GM21737 (cell line): ENCODE measurements around the gene TERT.
"Not testable (repeated sequence)": the region's sequence is repeated elsewhere in the genome, so short reads cannot be mapped to it uniquely, and the experiment has no call there.

Experiments used
- ATAC-seq: cut with Tn5 transposase; IDR thresholded peaks from one replicate; pipeline ENCODE4 v1.9.1; 2021; ENCODE audit warnings: mild to moderate bottlenecking, moderate library complexity; ENCODE audit not compliant: unreplicated experiment

The TERT gene

DNA sequence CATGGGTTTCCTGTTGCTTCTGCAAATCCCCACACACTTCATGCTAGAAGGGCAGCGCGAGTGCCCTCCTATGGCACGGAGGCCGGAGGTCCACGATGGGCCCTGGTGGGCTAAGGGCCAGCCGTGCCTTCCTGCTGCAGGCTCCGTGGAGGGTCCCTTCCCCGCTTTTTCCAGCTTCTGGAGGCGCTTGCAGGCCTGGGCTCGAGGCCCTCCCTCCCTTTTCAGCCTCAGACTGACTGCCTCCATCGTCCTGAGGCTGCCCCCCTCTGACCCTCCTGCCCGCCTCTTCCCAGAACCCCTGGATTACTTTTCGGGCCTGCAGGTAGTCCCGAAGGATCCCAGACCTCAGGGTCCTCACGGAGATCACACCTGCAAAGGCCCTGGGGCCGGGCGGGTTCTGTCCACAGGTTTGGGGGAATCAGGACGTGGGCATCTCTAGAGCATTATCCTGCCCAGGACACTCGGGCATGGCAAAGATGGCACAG lies 3.2 kb upstream of the TERT start:
- ATAC-seq: no peak

DNA sequence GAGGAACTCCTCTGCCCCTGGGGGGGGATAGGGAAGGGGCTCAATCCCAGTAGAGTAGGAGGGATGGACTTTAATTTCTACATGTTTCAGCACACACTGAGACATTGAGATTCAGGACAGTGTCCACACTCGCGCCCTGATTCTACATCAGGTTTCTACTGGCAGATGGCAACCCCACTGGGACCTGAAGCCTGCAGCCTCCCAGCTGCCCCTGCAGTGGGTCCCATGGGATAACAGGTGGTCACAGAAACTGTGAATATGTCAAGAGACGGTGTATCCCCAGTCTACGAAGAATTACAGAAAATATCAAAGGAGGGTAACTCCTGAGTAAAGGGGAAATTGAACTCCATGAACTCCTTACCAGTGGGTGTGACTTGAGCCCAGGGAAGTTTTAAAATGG lies 2.4 kb upstream of the TERT start:
- no peak for ATAC-seq

DNA sequence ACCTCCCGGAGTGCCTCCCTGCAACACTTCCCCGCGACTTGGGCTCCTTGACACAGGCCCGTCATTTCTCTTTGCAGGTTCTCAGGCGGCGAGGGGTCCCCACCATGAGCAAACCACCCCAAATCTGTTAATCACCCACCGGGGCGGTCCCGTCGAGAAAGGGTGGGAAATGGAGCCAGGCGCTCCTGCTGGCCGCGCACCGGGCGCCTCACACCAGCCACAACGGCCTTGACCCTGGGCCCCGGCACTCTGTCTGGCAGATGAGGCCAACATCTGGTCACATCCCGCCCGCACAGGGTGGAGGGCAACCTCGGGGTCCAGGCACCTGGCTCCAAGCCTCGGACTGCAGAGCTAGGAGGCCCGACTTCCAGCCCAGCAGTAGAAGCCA lies 776 bp upstream of the TERT start:
- no peak for ATAC-seq

DNA sequence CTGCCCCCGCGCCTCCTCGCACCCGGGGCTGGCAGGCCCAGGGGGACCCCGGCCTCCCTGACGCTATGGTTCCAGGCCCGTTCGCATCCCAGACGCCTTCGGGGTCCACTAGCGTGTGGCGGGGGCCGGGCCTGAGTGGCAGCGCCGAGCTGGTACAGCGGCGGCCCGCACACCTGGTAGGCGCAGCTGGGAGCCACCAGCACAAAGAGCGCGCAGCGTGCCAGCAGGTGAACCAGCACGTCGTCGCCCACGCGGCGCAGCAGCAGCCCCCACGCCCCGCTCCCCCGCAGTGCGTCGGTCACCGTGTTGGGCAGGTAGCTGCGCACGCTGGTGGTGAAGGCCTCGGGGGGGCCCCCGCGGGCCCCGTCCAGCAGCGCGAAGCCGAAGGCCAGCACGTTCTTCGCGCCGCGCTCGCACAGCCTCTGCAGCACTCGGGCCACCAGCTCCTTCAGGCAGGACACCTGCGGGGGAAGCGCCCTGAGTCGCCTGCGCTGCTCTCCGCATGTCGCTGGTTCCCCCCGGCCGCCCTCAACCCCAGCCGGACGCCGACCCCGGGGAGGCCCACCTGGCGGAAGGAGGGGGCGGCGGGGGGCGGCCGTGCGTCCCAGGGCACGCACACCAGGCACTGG lies 548 bp downstream of the TERT start:
- ATAC-seq: no peak

DNA sequence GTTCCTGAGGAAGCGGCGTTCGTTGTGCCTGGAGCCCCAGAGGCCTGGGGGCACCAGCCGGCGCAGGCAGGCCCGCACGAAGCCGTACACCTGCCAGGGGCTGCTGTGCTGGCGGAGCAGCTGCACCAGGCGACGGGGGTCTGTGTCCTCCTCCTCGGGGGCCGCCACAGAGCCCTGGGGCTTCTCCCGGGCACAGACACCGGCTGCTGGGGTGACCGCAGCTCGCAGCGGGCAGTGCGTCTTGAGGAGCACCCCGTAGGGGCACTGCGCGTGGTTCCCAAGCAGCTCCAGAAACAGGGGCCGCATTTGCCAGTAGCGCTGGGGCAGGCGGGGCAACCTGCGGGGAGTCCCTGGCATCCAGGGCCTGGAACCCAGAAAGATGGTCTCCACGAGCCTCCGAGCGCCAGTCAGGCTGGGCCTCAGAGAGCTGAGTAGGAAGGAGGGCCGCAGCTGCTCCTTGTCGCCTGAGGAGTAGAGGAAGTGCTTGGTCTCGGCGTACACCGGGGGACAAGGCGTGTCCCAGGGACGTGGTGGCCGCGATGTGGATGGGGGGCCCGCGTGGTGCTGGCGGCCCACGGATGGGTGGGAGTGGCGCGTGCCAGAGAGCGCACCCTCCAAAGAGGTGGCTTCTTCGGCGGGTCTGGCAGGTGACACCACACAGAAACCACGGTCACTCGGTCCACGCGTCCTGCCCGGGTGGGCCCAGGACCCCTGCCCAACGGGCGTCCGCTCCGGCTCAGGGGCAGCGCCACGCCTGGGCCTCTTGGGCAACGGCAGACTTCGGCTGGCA lies 1.3 kb downstream of the TERT start:
- no peak for ATAC-seq

DNA sequence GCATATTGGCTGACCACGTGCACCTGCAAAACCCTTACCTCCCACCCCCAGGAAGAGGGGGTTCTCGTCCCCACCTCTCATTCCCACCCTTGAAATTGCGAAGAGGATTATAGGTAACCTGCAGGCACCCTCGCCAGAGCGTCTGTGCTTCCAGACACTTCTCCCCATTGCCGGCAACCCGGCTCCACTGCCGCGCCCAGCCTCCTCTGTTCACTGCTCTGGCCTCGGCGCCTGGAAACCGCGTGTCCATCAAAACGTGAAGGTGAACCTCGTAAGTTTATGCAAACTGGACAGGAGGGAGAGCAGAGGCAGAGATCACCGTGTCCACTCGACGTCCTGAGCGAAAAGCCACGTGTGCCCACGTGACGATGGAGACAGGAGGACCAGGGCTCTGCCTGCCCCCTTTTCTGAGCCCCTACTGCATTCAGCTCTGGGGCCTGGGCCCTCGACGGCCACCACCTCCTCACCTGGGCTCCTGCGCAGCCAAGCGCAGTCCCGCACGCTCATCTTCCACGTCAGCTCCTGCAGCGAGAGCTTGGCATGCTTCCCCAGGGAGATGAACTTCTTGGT lies 1.9 kb downstream of the TERT start:
- ATAC-seq: no peak

DNA sequence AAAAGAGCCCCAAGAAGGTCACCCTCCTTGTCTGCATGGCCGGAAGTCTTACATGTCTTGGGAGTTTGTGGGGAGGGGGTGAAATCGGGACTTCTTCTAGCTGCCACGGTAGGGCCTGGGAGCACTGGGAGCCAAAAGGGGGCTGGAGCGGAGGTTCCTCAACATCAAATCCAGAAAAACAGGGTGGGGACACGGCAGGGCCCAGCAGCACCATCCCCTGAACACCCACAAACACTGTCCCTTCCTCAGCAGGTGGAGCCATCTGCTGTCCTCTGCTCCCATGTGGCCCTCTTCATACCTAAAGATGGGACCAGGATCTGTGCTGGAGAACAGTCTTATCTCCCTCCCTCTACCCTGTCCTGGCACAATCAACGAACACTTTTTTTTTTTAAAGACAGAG lies 2.7 kb downstream of the TERT start:
- ATAC-seq: no peak

DNA sequence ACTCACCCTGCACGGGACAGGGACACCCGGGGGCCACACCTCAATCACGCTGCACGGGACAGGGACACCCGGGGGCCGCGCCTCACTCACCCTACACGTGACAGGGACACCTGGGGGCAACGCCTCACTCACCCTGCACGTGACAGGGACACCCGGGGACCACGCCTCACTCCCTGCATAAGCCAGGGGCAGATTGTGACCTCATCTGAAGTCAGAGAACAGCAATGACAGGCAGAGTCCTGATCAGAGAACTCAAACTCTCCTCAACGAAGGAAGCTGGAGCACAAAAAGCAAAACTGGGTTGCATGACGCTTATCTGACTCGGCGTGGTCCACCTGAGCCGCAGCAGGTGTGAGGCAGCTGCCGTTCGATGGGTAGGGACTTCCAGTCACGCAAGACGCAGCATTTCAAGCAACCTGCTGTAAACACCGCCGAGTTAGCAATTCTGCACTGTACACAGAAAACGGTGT lies 3.2 kb downstream of the TERT start:
- no peak for ATAC-seq

DNA sequence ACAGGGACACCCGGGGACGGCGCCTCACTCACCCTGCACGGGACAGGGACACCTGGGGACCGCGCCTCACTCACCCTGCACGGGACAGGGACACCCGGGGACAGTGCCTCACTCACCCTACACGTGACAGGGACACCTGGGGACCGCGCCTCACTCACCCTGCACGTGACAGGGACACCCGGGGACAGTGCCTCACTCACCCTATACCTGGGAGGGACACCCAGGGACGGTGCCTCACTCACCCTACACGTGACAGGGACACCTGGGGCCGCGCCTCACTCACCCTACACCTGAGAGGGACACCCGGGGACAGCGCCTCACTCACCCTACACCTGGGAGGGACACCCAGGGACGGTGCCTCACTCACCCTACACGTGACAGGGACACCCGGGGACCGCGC lies 3.9 kb downstream of the TERT start:
- ATAC-seq: not testable (repeated sequence)

DNA sequence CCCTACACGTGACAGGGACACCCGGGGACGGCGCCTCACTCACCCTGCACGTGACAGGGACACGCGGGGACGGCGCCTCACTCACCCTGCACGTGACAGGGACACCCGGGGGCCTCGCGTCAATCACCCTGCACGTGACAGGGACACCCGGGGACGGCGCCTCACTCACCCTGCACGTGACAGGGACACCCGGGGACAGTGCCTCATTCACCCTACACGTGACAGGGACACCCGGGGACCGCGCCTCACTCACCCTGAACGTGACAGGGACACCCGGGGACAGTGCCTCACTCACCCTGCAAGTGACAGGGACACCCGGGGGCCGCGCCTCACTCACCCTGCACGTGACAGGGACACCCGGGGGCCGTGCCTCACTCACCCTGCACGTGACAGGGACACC lies 5.3 kb downstream of the TERT start:
- not testable (repeated sequence) for ATAC-seq

DNA sequence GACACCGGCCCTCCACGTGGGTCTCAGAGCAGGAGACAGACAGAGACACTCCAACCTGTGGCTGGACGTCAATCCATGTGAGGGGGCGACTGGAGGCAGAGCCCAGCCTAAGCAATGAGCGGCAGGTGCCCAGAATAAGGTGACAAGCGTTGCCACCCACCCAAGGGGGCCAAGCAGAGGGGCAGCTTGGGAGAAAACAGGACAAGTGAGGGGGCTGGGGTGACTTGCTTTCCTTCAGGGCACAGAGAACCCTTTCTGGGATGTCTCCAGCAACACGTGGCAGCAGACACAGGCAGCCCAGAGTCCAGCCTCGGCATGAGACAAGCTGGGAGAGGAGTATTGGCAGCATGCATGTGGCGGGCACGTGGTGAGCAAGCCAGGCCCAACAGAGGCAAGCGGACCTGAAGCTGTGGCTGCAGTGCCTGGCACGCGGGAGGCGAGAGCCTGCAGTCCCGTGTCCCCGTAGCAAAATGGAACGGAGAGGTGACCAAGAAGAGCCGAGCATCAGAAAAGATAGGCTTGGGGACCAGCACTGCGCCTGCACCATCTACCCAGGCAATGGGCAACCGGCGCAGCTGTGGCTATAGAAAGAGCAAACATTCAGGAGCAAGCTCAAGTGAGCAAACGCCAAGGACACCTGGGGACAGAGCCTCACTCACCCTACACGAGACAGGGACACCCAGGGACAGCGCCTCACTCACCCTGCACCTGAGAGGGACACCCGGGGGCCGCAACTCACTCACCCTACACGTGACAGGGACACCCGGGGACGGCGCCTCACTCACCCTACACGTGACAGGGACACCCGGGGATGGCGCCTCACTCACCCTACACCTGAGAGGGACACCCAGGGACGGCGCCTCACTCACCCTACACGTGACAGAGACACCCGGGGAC lies 6.2 kb downstream of the TERT start:
- ATAC-seq: no peak

DNA sequence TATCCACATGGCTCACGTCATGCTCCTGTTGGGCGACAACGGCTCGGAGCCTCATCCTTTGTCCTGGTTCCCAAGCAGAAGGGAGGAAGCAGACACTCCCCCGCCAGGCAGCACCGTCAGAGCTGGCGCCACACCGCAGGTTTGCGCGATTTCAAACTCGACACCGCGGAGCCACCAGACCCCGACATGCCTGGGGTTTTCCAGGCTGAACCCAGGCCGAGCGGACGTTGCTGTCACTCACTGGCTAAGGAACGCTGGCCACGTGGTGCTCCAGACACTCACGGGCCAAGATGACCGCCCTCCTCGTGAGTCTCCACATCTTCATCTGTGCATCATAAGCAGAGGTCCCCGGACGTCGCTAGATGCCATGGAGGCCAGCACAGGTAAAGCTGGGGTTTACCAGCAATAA lies 9.0 kb downstream of the TERT start:
- ATAC-seq: no peak

DNA sequence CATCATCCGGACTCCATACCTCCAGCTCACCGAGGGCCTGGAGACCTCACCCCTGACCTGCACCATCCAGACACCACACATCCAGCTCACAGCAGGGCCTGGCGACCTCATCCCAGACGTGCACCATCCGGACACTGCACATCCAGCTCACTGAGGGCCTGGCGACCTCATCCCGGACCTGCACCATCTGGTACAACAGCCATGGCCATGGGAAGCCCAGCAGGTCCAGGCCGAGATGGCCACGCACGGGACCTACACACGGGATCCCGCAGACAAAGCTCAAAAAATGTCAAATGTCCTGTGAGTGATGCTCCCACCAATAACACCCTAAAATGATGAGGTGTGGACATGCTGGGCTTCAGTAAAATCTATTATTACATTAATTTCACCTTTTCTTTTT lies 9.7 kb downstream of the TERT start:
- no peak for ATAC-seq

DNA sequence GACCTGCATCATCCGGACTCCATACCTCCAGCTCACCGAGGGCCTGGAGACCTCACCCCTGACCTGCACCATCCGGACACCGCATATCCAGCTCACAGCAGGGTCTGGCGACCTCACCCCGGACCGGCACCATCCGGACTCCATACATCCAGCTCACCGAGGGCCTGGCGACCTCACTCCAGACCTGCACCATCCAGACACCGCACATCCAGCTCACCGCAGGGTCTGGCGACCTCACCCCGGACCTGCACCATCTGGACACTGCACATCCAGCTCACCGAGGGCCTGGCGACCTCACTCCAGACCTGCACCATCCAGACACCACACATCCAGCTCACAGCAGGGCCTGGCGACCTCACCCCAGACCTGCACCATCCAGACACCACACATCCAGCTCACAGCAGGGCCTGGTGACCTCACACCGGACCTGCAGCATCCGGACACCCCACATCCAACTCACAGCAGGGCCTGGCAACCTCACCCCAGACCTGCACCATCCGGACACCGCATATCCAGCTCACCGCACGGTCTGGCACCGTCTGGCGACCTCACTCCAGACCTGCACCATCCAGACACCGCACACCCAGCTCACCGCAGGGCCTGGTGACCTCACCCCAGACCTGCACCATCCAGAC lies 10.4 kb downstream of the TERT start:
- ATAC-seq: not testable (repeated sequence)

DNA sequence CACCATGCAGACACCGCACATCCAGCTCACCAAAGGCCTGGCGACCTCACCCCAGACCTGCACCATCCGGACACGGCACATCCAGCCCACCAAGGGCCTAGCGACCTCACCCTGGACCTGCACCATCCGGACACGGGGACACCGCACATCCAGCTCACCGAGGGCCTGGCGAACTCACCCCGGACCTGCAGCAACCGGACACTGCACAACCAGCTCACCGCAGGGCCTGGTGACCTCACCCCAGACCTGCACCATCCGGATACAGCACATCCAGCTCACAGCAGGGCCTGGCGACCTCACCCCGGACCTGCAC lies 11.2 kb downstream of the TERT start:
- not testable (repeated sequence) for ATAC-seq

DNA sequence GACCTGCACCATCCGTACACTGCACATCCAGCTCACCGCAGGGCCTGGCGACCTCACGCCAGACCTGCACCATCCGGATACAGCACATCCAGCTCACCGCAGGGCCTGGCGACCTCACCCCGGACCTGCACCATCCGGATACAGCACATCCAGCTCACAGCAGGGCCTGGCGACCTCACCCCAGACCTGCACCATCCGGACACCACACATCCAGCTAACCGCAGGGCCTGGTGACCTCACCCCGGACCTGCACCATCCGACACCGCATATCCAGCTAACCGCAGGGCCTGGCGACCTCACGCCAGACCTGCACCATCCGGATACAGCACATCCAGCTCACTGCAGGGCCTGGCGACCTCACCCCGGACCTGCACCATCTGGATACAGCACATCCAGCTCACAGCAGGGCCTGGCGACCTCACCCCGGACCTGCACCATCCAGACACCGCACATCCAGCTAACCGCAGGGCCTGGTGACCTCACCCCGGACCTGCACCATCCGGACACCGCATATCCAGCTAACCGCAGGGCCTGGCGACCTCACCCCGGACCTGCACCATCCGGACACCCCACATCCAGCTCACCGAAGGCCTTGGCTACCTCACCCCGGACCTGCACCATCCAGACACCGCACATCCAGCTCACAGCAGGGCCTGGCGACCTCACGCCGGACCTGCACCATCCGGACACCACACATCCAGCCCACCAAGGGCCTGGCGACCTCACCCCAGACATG lies 11.7 kb downstream of the TERT start:
- not testable (repeated sequence) for ATAC-seq

DNA sequence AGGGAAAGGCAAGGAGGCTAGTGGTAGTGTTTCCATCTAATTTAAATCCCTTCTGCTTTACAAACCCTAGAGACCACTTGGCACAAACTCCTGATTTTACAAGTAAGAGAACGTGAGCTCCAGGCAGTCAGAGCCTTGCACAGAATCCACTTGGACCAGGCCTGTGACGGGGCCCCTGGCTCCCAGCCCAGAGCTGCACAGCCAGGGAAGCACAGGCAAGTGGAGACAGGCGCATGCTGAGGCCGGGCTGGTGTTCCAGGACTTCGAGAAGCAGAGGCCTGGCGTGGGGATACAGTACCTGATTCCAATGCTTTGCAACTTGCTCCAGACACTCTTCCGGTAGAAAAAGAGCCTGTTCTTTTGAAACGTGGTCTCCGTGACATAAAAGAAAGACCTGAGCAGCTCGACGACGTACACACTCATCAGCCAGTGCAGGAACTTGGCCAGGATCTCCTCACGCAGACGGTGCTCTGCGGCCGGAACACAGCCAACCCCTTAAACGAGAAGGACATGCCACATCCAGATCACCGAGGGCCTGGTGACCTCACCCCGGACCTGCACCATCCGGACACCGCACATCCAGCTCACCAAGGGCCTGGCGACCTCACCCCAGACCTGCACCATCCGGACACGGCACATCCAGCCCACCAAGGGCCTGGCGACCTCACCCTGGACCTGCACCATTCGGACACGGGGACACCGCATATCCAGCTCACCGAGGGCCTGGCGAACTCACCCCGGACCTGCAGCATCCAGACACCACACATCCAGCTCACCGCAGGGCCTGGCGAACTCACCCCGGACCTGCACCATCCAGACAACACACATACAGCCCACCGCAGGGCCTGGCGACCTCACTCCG lies 12.5 kb downstream of the TERT start:
- ATAC-seq: no peak

DNA sequence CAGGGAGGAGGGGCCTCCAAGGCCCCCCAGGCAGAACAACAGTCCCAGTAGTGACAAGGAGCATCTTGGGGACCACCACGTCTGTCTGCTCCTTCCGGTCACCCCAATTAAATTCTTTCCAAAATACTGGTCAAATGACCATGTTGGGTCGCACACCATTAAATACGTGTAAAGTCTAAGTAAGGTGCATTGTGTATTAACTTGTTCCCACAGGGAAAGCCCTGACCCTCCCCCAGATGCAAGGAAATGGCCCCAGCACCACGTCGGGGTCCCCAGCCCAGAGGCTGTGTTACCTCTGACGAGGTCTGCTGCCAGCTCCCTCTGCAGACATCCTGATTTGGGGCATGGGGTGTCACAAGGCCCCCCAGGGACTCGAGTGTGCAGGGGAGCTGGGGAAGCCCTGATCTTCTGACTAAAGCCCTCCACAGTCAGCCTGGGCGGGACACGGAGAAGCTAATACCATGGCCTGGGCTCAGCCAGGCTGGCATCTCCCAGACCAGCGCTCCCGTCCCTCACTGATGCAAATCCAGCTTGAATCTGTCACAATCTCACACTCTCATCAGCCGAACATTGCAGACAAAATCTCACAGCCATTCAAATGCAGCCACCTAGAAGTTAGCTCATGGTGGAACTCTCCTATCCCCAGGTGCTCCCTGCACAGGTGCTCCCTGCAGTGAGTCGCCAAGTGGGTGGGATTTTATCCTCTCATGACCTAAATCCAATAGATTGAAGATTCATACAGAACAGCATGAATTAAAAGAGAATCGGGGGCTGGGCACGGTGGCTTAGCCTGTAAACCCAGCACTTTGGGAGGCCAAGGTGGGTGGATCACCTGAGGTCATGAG lies 13.6 kb downstream of the TERT start:
- no peak for ATAC-seq
